Spinal cord (tissue), 10 donors: ENCODE measurements around the gene OLIG2. TPM values are rescaled to one million over a fixed set of nuclear protein-coding genes. Genes with fewer than 3 reads are reported as not detected.
A peak's percentile ranks its signal among the peaks of the same experiment; 100 is the strongest.

Source experiments
- DNase-seq, 6 donors: peaks; one replicate each; pipeline versions ENCODE4 v3.0.0 to v3.0.0-alpha.2; 2013 to 2015; ENCODE audit warnings: low spot score in 6 of 6, low read depth in 4 of 6
- H3K27ac ChIP-seq: one replicate; pipeline ENCODE4 v1.5.1; 2013; ENCODE audit warnings: low read depth, low read length, control low read depth
- H3K27me3 ChIP-seq: one replicate; pipeline ENCODE4 v1.6.1; 2013; ENCODE audit warnings: low read length; ENCODE audit not compliant: control insufficient read depth, insufficient read depth
- H3K36me3 ChIP-seq: one replicate; pipeline ENCODE4 v1.6.1; 2013; ENCODE audit warnings: low read length; ENCODE audit not compliant: control insufficient read depth, insufficient read depth
- H3K4me1 ChIP-seq: one replicate; pipeline ENCODE4 v1.6.1; 2013; ENCODE audit warnings: low read length; ENCODE audit not compliant: control insufficient read depth, insufficient read depth
- H3K4me3 ChIP-seq: one replicate; pipeline ENCODE4 v1.5.1; 2013; ENCODE audit warnings: low read depth, low read length, control low read depth
- H3K9me3 ChIP-seq: one replicate; pipeline ENCODE4 v1.6.1; 2013; ENCODE audit warnings: low read length; ENCODE audit not compliant: control insufficient read depth, insufficient read depth
- WGBS: methylation state at CpG from one replicate; pipeline ENCODE4 v1.1.5; 2013; ENCODE audit warnings: missing lambda C conversion rate; ENCODE audit not compliant: insufficient coverage; 5-methylcytosine and 5-hydroxymethylcytosine counted together
- long read RNA-seq, 4 donors: transcript quantifications; one replicate each; lab custom pipeline, GENCODE V29; 2026
- polyA plus RNA-seq, 2 donors: library from polyadenylated mRNA; unstranded; fragments of 120-200 nt; gene quantifications; one replicate each; pipeline ENCODE4 v1.2.1, GENCODE V29; 2013; ENCODE audit not compliant: insufficient read length in 2 of 2
- total RNA-seq, 2 donors: library from RNA; depleted of rRNA in 1 of 2; stranded (reverse); fragments of 120-200 nt in 1 of 2; fragments of >200 nt in 1 of 2; gene quantifications; one replicate each; pipeline versions ENCODE4 v1.2.3 to v1.2.4, GENCODE V29; 2013 to 2014
- donor health status: healthy.

OLIG2 gene
- total RNA-seq (10 to 100 TPM; 42.2 to 44.0 TPM), polyA plus RNA-seq (100 to 1,000 TPM; 143 to 164 TPM)
- long read RNA-seq, donor 1, transcript OLIG2-202 (2 exons, 2,578 nt), result major isoform, 93 of 187 reads
- long read RNA-seq, donor 1, transcript OLIG2-201 (1 exons, 3,262 nt), result minor isoform, 91 of 187 reads
- long read RNA-seq, donor 1, partial matches to known transcripts, result 0 of 187 reads
- long read RNA-seq, donor 1, other reads (novel, unspliced or antisense), result 0 of 187 reads
- long read RNA-seq, donor 2, transcript OLIG2-201 (1 exons, 3,262 nt), result minor isoform, 44 of 111 reads
- long read RNA-seq, donor 2, transcript OLIG2-202 (2 exons, 2,578 nt), result major isoform, 66 of 111 reads
- long read RNA-seq, donor 2, partial matches to known transcripts, result 0 of 111 reads
- long read RNA-seq, donor 2, other reads (novel, unspliced or antisense), result 0 of 111 reads
- long read RNA-seq, donor 3, transcript OLIG2-201 (1 exons, 3,262 nt), result minor isoform, 40 of 106 reads
- long read RNA-seq, donor 3, transcript OLIG2-202 (2 exons, 2,578 nt), result major isoform, 62 of 106 reads
- long read RNA-seq, donor 3, partial matches to known transcripts, result 0 of 106 reads
- long read RNA-seq, donor 3, other reads (novel, unspliced or antisense), result 0 of 106 reads
- long read RNA-seq, donor 4, result 0 reads

- Histone ChIP-seq H3K9me3 (no peaks in the 10 kb centered on the region), H3K36me3 (peaks cover 20% of the 10 kb centered on the region), H3K4me3 (peak within 1 kb of the TSS; percentile 62), H3K27me3 (peaks cover 96% of the 10 kb centered on the region), H3K27ac (peak within 1 kb of the TSS; percentile 88), H3K4me1 (peaks cover 70% of the 10 kb centered on the region)
- WGBS, result under 1% methylated on average over 50 of the region's 59 CpGs
- peak in 4 of 6 donors; percentile 68 to 92 (median 77) for DNase-seq
These were observed at the start of gene OLIG2 for GRCh38 chr21:33025489-33026442. Gene OLIG2 (plus strand): TSS chr21:33025935. CDS start chr21:33026863, 928 bp downstream.

- H3K4me1 ChIP-seq, result peaks cover 33% of the 10 kb centered on the region
- peaks cover 33% of the 10 kb centered on the region for H3K27me3 ChIP-seq
- no peak for DNase-seq
- peak overlapping the region; percentile 68 for H3K27ac ChIP-seq
- WGBS, result 44% methylated on average over 1 of the region's 3 CpGs
- H3K4me3 ChIP-seq, result no peak overlapping the region
- H3K9me3 ChIP-seq, result no peaks in the 10 kb centered on the region
- no peaks in the 10 kb centered on the region for H3K36me3 ChIP-seq
These were observed 48.9 kb upstream of the OLIG2 start for GRCh38 chr21:32976791-32977190.

DNA sequence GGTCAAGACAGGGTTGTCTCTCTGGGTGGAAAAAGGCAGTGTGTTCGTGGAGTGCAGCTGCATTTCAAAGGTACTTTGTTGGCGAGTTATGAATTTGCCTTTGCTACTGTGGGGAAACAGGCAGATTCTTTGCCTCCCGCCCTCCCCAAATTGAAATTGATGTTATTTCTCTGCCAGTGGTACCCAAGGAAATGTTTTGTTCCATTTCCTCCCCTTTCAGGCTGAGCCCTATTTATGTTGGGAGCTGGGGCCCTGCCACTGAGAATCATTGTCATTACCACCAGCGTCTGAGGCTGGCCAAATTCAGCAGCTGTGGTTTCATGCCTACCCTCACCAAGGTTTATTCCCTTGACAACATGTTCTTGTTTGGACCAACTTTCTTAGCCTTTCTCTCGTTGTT lies 48.5 kb upstream of the OLIG2 start:
- Histone ChIP-seq H3K27me3 (peaks cover 33% of the 10 kb centered on the region), H3K27ac (peak overlapping the region; percentile 68), H3K36me3 (no peaks in the 10 kb centered on the region), H3K9me3 (no peaks in the 10 kb centered on the region), H3K4me1 (peaks cover 33% of the 10 kb centered on the region), H3K4me3 (no peak overlapping the region)
- 41% methylated on average over 4 of the region's 5 CpGs for WGBS
- peak in 4 of 6 donors; percentile 68 to 90 (median 82) for DNase-seq

- DNase-seq, result peak in 2 of 6 donors; percentile 77 to 81
- H3K4me3 ChIP-seq, result no peak overlapping the region
- peaks cover 33% of the 10 kb centered on the region for H3K4me1 ChIP-seq
- H3K36me3 ChIP-seq, result no peaks in the 10 kb centered on the region
- WGBS, result 32% methylated on average over 18 of the region's 39 CpGs
- peaks cover 34% of the 10 kb centered on the region for H3K27me3 ChIP-seq
- H3K27ac ChIP-seq, result peak overlapping the region; percentile 68
- no peaks in the 10 kb centered on the region for H3K9me3 ChIP-seq
These were observed 47.1 kb upstream of the OLIG2 start for GRCh38 chr21:32978331-32979270.

DNA sequence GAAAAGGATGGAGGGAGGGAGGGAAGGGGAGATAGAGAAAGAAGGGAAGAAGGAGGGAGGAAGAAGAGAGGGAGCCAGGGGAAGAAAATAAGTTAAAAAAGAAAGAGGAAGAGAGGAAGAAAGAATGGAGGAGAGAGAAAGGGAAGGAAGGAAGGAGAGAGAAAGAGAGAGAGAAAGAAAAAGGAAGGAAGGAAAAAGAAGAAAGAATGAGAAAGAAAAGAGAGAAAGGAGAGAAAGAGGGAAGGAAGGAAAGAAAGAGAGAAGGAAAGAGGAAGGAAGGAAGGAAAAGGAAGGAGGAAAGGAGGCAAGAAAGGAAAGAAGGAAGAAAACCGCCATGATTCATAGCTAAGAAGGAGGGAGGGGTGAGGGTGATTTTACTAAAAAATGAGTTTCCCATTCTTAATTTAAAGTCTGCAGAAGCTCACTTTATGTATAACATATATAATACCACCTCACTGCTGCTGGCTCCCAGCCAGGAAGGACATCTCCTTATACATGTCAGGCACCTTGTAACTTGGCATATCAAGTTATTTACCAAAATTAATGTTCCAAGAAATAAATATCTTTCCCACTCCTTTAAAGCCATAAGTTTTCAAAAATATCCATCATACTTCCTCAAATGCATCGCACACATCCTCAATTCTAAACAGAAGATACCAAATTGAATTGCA lies 46.0 kb upstream of the OLIG2 start:
- Histone ChIP-seq H3K9me3 (no peaks in the 10 kb centered on the region), H3K27me3 (peaks cover 27% of the 10 kb centered on the region), H3K4me1 (peaks cover 33% of the 10 kb centered on the region), H3K4me3 (no peak overlapping the region), H3K27ac (peak overlapping the region; percentile 68), H3K36me3 (no peaks in the 10 kb centered on the region)
- 75% methylated on average over 1 of the region's 2 CpGs for WGBS
- no peak for DNase-seq

DNA sequence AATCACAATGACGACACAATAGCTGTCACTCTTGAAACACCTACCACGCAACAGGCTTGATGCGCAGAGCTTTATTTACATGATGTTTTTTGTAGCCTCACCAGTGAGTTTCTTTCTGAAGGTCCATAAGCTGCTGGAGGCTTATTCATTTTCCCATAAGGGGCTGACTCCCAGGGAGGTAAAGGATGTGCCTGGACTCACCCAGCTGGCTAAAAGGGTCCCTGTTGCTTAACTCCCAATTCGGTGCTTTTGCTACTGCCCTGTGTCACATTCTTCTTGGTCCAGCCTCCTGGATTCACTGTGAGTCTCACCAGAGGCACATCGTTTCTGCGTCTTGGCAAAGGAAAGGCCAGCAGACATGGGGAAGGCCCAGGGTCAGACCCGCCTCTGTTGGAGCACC lies 44.6 kb upstream of the OLIG2 start:
- Histone ChIP-seq H3K9me3 (no peaks in the 10 kb centered on the region), H3K27ac (no peak overlapping the region), H3K4me1 (peaks cover 29% of the 10 kb centered on the region), H3K4me3 (no peak overlapping the region), H3K27me3 (peaks cover 23% of the 10 kb centered on the region), H3K36me3 (no peaks in the 10 kb centered on the region)
- 86% methylated on average over 6 of the region's 7 CpGs for WGBS
- DNase-seq, result no peak

DNA sequence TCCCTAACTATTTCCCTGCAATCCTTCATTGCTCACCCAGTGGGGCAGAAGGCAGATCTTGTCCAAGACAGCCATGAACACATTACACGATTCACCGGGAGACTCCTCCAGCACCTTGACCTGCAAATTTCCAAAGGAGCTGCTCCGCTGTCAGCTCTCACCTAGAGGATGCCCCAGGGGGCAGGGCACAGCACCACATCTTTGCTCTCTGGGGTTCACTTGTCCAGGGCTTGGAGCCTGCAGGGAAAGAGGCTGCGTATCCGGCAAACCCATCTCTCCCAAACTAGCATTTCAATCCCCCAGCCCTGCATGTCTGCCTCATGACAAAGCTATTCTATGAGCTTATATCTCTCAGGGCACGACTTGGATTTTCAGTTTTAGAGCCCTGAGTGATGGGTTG lies 35.1 kb upstream of the OLIG2 start:
- no peak for DNase-seq
- H3K27ac ChIP-seq, result no peak overlapping the region
- H3K27me3 ChIP-seq, result peaks cover 20% of the 10 kb centered on the region
- 53% methylated on average over 6 of the region's 6 CpGs for WGBS
- peaks cover 1% of the 10 kb centered on the region for H3K9me3 ChIP-seq
- no peak overlapping the region for H3K4me3 ChIP-seq
- H3K36me3 ChIP-seq, result no peaks in the 10 kb centered on the region
- no peaks in the 10 kb centered on the region for H3K4me1 ChIP-seq

DNA sequence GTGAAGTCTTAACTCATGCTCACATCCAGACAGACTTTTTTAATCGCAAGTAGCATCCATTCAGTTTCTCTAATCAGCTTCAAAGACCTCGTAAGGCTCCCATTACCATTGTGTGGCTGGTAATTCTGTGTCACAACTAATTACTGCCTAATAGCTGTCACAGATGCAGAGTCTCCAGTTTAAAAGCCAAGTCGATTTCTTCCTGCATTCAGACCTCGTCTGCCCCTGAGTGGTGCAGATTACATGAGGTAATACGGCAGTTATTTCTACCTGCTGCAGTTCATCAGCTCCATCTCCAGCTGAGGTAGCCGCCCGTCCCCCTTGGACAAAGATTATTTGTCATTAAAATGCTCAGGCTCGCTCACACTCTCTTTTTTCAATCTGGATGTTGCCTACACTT lies 34.4 kb upstream of the OLIG2 start:
- Histone ChIP-seq H3K9me3 (peaks cover 1% of the 10 kb centered on the region), H3K4me3 (no peak overlapping the region), H3K27me3 (peaks cover 20% of the 10 kb centered on the region), H3K36me3 (no peaks in the 10 kb centered on the region), H3K4me1 (no peaks in the 10 kb centered on the region), H3K27ac (no peak overlapping the region)
- WGBS, result 8% methylated on average over 4 of the region's 8 CpGs
- peak in 1 of 6 donors; percentile 37 for DNase-seq
